ENCODE results near the gene ANKS3. TPM values are rescaled to one million over a fixed set of nuclear protein-coding genes. Genes with fewer than 3 reads are reported as not detected.

Gene ANKS3
- total and polyA plus RNA-seq, 2 donors (not counting 1 experiment from before 2014, with no cell fraction given): 26.5 to 31.9 TPM

GRCh38 chr16:4745274-4745569 is 11.2 kb upstream of the ANKS3 start:
- CTCF ChIA-PET: no interaction called here
- peaks cover 4% of the 10 kb centered on the region for H3K27me3 Mint-ChIP-seq
- Histone ChIP-seq H3K27ac (ENCODE audit: low read length in 2 of 2) (no peak overlapping the region), H3K36me3 (replicated peaks in 1 of 2; ENCODE audit: control extremely low read depth in 1 of 2, control insufficient read depth in 1 of 2, extremely low read depth in 1 of 2, insufficient read depth in 2 of 2, low read length in 1 of 2) (no peaks in the 10 kb centered on the region), H2AFZ (ENCODE audit: insufficient read depth, low read depth, low read length, poor library complexity, severe bottlenecking) (no peak overlapping the region), H4K20me1 (ENCODE audit: control insufficient read depth, insufficient read depth, low read length, poor library complexity, severe bottlenecking) (no peaks in the 10 kb centered on the region), H3K4me3 (ENCODE audit: control extremely low read depth in 1 of 5, extremely low read depth in 1 of 5, insufficient read depth in 1 of 5, low read depth in 2 of 5, low read length in 4 of 5) (no peak overlapping the region), H3K9me3 (ENCODE audit: control extremely low read depth in 1 of 3, control insufficient read depth in 2 of 3, insufficient read depth in 1 of 3, low read length in 2 of 3) (no peaks in the 10 kb centered on the region), H3K79me2 (ENCODE audit: control insufficient read depth, insufficient read depth, low read length) (no peaks in the 10 kb centered on the region), H3K9ac (ENCODE audit: low read length) (no peak overlapping the region), H3K4me2 (replicated peaks; ENCODE audit: low read depth, low read length, poor library complexity, severe bottlenecking) (no peak overlapping the region), H3K4me1 (ENCODE audit: control insufficient read depth in 2 of 2, insufficient read depth in 2 of 2, low read length in 2 of 2) (peaks cover 0 to 23% of the 10 kb centered on the region in 2 donors), H3K27me3 (replicated peaks in 1 of 4; ENCODE audit: control extremely low read depth in 1 of 4, control insufficient read depth in 3 of 4, insufficient read depth in 4 of 4, low read length in 3 of 4) (peaks cover 0 to 5% (median 2%) of the 10 kb centered on the region in 4 experiments)
- TF ChIP-seq EZH2 (IDR thresholded peaks at IDR 0.05; ENCODE audit: borderline replicate concordance, insufficient read depth, low read depth, low read length, poor library complexity, severe bottlenecking) (no peak), CTCF (IDR thresholded peaks at IDR 0.05) (no peak)
- POLR2A ChIA-PET: no interaction called here
- intact Hi-C loops (cut with micrococcal nuclease): no loop called here
- no peak for ATAC-seq (ENCODE audit: low read depth)
- H3K27ac Mint-ChIP-seq: no peak overlapping the region
- DNase-seq: no peak
- no peak overlapping the region for H3K4me3 Mint-ChIP-seq
- 92% methylated on average over 3 of the region's 3 CpGs for WGBS (ENCODE audit: insufficient coverage)
- peaks cover 29% of the 10 kb centered on the region for H3K4me1 Mint-ChIP-seq
- H3K9me3 Mint-ChIP-seq (ENCODE audit: insufficient read depth): no peaks in the 10 kb centered on the region

- peaks cover 4% of the 10 kb centered on the region for H3K27me3 Mint-ChIP-seq
- Histone ChIP-seq H2AFZ (ENCODE audit: insufficient read depth, low read depth, low read length, poor library complexity, severe bottlenecking) (no peak overlapping the region), H3K4me1 (ENCODE audit: control insufficient read depth in 2 of 2, insufficient read depth in 2 of 2, low read length in 2 of 2) (peaks cover 0 to 23% of the 10 kb centered on the region in 2 donors), H3K4me2 (replicated peaks; ENCODE audit: low read depth, low read length, poor library complexity, severe bottlenecking) (no peak overlapping the region), H4K20me1 (ENCODE audit: control insufficient read depth, insufficient read depth, low read length, poor library complexity, severe bottlenecking) (no peaks in the 10 kb centered on the region), H3K36me3 (replicated peaks in 1 of 2; ENCODE audit: control extremely low read depth in 1 of 2, control insufficient read depth in 1 of 2, extremely low read depth in 1 of 2, insufficient read depth in 2 of 2, low read length in 1 of 2) (no peaks in the 10 kb centered on the region), H3K27me3 (replicated peaks in 1 of 4; ENCODE audit: control extremely low read depth in 1 of 4, control insufficient read depth in 3 of 4, insufficient read depth in 4 of 4, low read length in 3 of 4) (peaks cover 0 to 5% (median 2%) of the 10 kb centered on the region in 4 experiments), H3K9ac (ENCODE audit: low read length) (no peak overlapping the region), H3K9me3 (ENCODE audit: control extremely low read depth in 1 of 3, control insufficient read depth in 2 of 3, insufficient read depth in 1 of 3, low read length in 2 of 3) (no peaks in the 10 kb centered on the region), H3K27ac (ENCODE audit: low read length in 2 of 2) (no peak overlapping the region), H3K79me2 (ENCODE audit: control insufficient read depth, insufficient read depth, low read length) (no peaks in the 10 kb centered on the region), H3K4me3 (ENCODE audit: control extremely low read depth in 1 of 5, extremely low read depth in 1 of 5, insufficient read depth in 1 of 5, low read depth in 2 of 5, low read length in 4 of 5) (no peak overlapping the region)
- intact Hi-C loops (cut with micrococcal nuclease): no loop called here
- DNase-seq (no peak), ATAC-seq (ENCODE audit: low read depth) (no peak)
- H3K27ac Mint-ChIP-seq: no peak overlapping the region
- no peak for TF ChIP-seq EZH2 (IDR thresholded peaks at IDR 0.05; ENCODE audit: borderline replicate concordance, insufficient read depth, low read depth, low read length, poor library complexity, severe bottlenecking)
- TF ChIP-seq CTCF (IDR thresholded peaks at IDR 0.05): no peak
- H3K4me1 Mint-ChIP-seq: peaks cover 29% of the 10 kb centered on the region
- no peak overlapping the region for H3K4me3 Mint-ChIP-seq
- ChIA-PET POLR2A (no interaction called here), CTCF (no interaction called here)
- WGBS (ENCODE audit: insufficient coverage): 87% methylated on average over 10 of the region's 13 CpGs
- H3K9me3 Mint-ChIP-seq (ENCODE audit: insufficient read depth): no peaks in the 10 kb centered on the region
These were observed 10.6 kb upstream of the ANKS3 start for GRCh38 chr16:4744555-4745273.
